Epidermal melanocyte (primary cell): ENCODE data around the gene CD44.
A peak's percentile ranks its signal among the peaks of the same experiment; 100 is the strongest.
"Not testable (repeated sequence)": the region's sequence is repeated elsewhere in the genome, so short reads cannot be mapped to it uniquely, and the experiment has no call there.

Experiments
- DNase-seq: peaks from one replicate; pipeline ENCODE4 v3.0.0; 2011; ENCODE audit warnings: low spot score; ENCODE audit not compliant: insufficient read length

The CD44 gene

DNA sequence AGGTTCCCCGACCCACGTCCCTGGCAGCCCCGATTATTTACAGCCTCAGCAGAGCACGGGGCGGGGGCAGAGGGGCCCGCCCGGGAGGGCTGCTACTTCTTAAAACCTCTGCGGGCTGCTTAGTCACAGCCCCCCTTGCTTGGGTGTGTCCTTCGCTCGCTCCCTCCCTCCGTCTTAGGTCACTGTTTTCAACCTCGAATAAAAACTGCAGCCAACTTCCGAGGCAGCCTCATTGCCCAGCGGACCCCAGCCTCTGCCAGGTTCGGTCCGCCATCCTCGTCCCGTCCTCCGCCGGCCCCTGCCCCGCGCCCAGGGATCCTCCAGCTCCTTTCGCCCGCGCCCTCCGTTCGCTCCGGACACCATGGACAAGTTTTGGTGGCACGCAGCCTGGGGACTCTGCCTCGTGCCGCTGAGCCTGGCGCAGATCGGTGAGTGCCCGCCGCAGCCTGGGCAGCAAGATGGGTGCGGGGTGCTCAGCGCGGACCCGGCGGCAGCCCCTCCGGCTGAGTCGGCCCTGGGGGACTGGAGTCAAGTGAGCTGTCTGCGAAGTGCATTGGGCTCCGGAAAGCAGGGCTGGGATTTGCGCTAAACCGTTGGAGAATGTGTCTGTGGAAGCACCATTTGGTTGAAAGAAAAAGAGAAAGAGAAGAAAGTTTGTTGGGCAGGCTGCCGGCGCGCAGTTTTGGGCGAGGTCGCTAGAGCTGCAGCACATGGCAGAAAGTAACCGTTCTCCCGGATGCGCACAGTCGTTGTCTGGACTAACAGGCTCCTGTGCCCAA lies at the start of gene CD44:
CD44 (plus strand) TSS at position 229 of the 779 bp plus-strand sequence; CDS start at position 362, 133 bp downstream.
- DNase-seq, result peak; percentile 85

DNA sequence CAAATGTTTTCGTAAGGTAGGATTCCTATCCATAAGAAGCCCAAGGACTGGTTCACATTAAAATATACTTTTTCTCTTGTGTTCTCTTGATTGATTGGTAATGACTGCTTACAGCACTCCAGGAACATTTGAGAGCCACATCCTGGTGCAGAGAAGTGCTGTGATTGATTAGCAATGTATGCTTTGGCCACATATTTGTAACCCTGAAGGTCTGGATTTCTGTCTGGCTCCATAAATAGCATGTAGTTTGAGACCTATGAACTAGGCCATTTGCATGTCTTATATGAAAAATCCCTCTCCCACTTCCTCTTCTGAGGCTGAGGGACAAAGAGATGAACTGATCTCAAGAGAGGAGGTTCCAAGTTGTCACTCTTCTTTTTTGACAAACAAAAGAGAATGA lies 49.3 kb upstream of the CD44 start:
- DNase-seq, result no peak

DNA sequence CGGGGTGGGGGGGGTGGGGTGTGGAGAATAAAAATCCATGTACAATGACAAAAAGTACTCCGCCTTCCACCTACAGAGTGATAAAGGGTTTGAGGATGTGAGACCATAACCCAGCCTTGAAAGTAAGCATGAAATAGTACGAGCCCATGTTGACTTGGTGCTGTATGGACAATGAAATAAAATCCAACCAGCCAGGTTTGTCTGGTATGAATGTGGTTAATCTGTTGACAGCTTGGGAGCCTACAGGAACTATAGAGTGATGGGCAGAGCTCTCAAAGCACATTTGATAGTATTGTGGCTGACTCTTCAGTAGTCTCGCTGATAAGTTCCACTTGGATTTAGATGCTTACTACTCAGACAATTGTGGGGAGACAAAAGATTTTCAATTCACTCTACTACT lies 48.8 kb upstream of the CD44 start:
- no peak for DNase-seq

DNA sequence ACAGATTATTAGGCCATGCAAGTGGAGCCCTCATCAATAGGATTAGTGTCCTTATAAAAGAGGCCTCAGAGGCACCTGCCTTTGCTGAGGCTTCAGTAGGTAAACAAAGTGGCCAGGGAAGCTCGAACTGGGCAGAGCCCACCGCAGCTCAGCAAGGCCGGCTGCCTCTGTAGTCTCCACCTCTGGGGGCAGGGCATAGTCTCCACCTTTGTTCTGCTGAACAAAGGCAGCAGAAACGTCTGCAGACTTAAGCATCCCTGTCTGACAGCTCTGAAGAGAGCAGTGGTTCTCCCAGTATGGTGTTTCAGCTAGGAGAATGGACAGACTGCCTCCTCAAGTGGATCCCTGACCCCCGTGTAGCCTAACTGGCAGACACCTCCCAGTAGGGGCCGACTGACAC lies 48.0 kb upstream of the CD44 start:
- DNase-seq, result not testable (repeated sequence)

DNA sequence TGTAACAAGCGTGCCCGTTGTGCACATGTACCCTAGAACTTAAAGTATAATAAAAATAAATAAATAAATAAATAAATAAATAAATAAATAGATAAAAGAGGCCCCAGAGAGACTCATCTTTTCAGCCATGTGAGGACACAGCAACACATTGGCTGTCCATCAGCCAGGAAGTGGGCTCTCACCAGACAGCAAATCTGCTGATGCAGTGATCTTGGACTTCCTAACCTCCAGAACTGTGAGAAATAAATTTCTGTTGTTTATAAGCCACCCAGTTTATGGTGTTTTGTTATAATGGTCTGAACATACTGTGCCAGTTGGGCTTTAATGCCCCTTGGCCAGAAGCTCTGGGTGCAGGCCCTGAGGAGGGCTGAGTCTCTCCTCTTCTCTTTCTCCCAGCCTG lies 42.2 kb upstream of the CD44 start:
- no peak for DNase-seq

- DNase-seq, result no peak
Observed at GRCh38 chr11:35097814-35098455, 41.0 kb upstream of the CD44 start.

GRCh38 chr11:35098855-35099254 lies 40.1 kb upstream of the CD44 start:
- no peak for DNase-seq

DNA sequence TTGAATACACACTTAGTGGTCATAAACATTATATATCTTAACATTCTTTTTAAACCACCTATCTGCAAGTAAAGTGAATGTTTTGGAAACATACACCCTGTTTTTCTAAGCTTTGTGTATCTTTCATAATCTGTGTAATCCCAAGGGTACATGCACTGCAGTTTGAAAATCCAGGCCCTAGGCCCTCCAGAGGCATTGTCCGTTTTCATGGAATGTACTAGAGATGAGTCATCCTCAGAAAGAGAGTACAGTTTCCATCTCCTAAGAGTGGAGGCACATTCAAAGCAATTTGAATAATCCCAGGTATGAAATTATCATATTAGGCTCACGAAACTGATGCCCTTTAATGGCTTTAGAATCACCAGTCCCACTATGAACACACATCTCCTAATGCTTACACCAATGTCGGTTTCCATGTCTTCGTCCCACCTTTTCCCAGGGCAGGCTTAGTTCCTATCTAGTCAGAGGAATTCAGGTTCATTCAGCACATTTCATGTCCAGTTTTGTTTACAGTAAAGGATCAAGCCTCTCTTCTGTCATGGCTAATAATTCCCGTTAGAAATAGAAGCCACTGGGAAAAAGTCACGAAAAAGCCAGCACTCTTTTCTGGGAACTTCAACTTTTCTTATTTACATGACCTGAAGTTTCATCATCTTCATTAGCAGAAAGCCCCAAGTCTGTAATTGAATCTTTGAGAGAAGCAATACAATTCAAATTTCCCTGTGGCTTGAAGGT lies 39.5 kb upstream of the CD44 start:
- DNase-seq, result no peak

- DNase-seq, result no peak
Observed at GRCh38 chr11:35100013-35100383, 39.0 kb upstream of the CD44 start.

DNA sequence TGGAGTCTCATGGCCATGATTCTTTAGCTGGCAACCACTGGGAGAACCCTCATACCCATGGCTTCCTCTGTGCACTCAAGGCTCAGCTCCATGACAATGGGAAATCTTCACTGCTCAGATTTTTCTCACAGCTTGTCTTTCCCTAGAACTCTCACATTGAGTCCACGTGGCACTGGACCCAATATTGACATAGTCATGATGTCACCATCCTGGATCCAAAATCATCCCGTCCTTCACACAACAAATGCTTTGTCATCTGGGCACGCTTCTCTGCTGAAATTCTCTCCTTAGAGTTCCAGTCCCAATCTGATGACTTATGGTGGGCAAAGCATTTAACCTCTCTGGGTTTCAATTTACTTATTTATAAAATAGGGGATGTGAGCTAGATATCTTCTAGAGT lies 37.7 kb upstream of the CD44 start:
- DNase-seq, result no peak

DNA sequence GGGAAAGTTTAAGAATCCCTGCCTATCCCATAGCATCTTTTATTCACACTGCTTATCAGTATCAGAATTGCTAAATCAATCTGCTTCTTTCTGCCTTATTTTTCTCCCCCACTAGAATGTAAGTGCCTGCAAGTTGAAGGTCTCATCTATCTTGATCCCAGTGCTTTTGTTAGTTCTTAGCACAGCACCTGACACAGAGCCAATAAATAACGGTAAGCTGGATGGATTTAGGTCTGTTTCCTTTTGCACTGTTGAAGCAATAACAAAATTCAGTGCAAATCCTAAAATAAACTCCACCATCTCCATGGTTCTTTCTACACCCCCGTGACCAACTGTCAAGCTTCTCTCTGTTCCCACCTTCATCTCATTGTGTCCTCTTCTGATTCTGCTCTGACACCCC lies 36.7 kb upstream of the CD44 start:
- DNase-seq, result no peak

DNA sequence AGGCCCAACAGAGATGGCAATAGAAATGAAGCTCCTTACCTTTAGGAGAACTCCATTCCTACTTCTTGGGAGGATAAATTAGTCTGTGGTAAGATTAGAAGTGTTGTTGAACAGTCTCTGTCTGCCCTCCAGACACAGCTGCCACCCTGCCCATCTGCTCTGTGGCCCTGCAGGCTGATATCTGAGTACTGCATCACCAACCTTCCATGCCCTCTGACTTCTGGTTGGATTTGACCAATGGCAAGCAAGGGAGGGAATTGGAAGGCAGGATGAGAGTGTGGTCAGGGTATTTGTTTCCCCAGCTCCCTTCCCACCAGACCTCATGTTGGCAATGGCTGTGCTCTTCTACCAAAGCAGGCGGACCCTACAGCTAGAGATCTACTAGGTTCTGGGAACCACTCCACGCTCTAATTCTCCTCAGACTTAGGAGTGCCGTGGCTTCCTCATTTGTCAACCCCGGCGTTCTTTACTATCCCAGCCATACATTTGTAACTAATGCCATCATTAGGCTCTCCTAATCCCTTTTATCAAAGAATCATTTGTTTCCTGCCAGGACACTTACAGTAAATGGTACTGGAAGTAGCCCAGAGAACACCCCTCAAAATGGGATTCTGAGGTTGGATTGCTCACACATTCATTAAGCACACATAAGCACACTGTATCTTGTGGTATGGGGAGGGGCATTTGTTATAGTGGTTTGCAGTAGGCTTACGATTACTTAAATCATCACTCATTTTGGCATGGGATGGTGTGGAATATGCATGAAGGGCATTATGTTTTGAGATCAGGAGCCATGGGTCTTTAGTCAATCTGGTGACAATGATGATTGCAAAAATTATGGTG lies 35.4 kb upstream of the CD44 start:
- DNase-seq, result no peak

GRCh38 chr11:35104655-35105054 lies 34.3 kb upstream of the CD44 start:
- no peak for DNase-seq

DNA sequence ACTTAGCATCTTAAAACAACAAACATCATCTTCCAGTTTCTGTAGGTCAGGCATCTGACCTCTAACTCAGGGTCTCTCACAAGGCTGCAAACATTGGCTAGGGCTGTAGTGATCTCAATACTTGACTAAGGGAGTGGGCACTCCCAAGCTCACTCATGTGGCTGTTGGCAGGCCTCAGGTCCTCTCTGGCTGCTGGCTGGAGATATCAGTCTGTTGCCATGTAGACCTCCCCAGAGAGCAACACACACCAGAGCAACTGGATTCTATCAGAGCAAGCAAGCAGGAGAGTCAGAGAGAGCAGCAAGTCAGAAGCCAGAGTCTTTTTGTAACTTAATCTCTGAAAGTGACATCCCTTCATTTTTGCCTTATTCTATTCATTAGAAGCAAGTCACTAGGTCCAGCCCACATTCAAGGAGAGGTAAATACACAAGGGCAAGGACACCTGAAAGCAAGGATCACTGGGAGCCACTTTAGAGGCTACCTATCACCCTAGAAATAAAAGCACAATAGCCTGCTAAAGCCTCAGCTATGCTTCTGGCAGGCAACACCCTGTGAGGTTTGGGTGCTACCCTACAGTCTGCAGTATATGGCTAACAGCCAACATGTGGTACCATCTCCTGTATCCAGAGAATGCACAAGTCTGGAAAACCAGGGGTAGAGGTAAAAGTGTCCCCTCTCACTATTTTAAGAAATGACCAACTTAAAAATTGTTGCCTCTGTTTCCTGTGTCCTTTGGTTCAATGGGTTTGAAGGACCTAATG lies 33.5 kb upstream of the CD44 start:
- DNase-seq, result no peak

GRCh38 chr11:35106595-35106994 lies 32.4 kb upstream of the CD44 start:
- no peak for DNase-seq

GRCh38 chr11:35107861-35108260 lies 31.1 kb upstream of the CD44 start:
- no peak for DNase-seq

DNA sequence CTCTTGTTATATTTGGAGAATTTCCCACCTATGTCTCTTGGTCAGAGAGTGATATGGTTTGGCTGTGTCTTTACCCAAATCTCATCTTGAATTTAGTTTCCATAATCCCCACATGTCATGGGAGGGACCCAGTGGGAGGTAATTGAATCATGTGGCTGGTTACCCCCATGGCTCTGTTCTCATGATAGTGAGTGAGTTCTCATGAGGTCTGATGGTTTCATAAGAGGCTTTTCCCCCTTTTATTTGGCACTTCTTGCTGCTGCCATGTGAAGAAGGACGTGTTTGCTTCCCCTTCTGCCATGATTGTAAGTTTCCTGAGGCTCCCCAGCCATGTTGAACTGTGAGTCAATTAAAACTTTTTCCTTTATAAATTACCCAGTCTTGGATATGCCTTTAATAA lies 30.6 kb upstream of the CD44 start:
- DNase-seq, result not testable (repeated sequence)

- DNase-seq, result no peak
Observed at GRCh38 chr11:35109041-35109440, 29.9 kb upstream of the CD44 start.

- no peak for DNase-seq
Observed at GRCh38 chr11:35109827-35110226, 29.1 kb upstream of the CD44 start.

- no peak for DNase-seq
Observed at GRCh38 chr11:35111161-35112055, 27.6 kb upstream of the CD44 start.
